IMR-90 (cell line): Measurements from ENCODE around the gene TF.

Source experiments
- BHLHE40 ChIP-seq: fragments of 150-350 bp; IDR thresholded peaks from 2 replicates; pipeline ENCODE4 v1.6.1; 2016; ENCODE audit warnings: mild to moderate bottlenecking, low read depth, low read length
- CHD1 ChIP-seq: IDR thresholded peaks from 2 replicates; pipeline ENCODE4 v1.6.1; 2012; ENCODE audit warnings: low read depth, low read length, improper control_type of control experiment
- CTCF ChIP-seq: conservative IDR thresholded peaks from 2 replicates; pipeline ENCODE4 v1.5.1; 2012; ENCODE audit warnings: mild to moderate bottlenecking, low read depth, low read length, improper control_type of control experiment
- FOS ChIP-seq: fragments of 150-350 bp; IDR thresholded peaks from 2 replicates; pipeline ENCODE4 v1.6.1; 2016; ENCODE audit warnings: low read depth, low read length
- MAFK ChIP-seq: IDR thresholded peaks from 2 replicates; pipeline ENCODE4 v1.6.1; 2012; ENCODE audit warnings: low read depth, low read length, improper control_type of control experiment
- MAZ ChIP-seq: IDR thresholded peaks from 2 replicates; pipeline ENCODE4 v1.6.1; 2012; ENCODE audit warnings: low read depth, mild to moderate bottlenecking, low read length, improper control_type of control experiment, moderate library complexity, borderline replicate concordance
- POLR2A ChIP-seq: IDR thresholded peaks from 2 replicates; pipeline ENCODE4 v1.6.1; 2012; ENCODE audit warnings: mild to moderate bottlenecking, low read depth, low read length
- RCOR1 ChIP-seq: IDR thresholded peaks from 2 replicates; pipeline ENCODE4 v1.6.1; 2012; ENCODE audit warnings: mild to moderate bottlenecking, low read length, improper control_type of control experiment; ENCODE audit not compliant: insufficient replicate concordance
- RFX5 ChIP-seq: IDR thresholded peaks from 2 replicates; pipeline ENCODE4 v1.8.0; 2012; ENCODE audit warnings: low read depth, mild to moderate bottlenecking, low read length, moderate library complexity
- SMC3 ChIP-seq: fragments of 150-350 bp; IDR thresholded peaks from 2 replicates; pipeline ENCODE4 v1.6.1; 2016; ENCODE audit warnings: low read depth, mild to moderate bottlenecking, antibody characterized with exemption, low read length, moderate library complexity
- USF2 ChIP-seq: fragments of 150-350 bp; IDR thresholded peaks from 2 replicates; pipeline ENCODE4 v1.6.1; 2017; ENCODE audit warnings: mild to moderate bottlenecking, antibody characterized with exemption, low read length, low read depth

- no peak for TF ChIP-seq POLR2A
- no peak for TF ChIP-seq USF2
- no peak for TF ChIP-seq BHLHE40
- TF ChIP-seq CTCF: no peak
- no peak for TF ChIP-seq RFX5
- TF ChIP-seq SMC3: no peak
- no peak for TF ChIP-seq MAZ
- TF ChIP-seq FOS: no peak
- TF ChIP-seq MAFK: no peak
- no peak for TF ChIP-seq RCOR1
- TF ChIP-seq CHD1: no peak
Observed at GRCh38 chr3:133845127-133845526, 98.9 kb downstream of the TF start.
